DMS 273 (cell line): ENCODE results near the gene SPATA12.
A peak's percentile ranks its signal among the peaks of the same experiment; 100 is the strongest.

ENCODE experiments used
- DNase-seq: peaks from one replicate; lab custom pipeline; 2025; ENCODE audit not compliant: unreplicated experiment; lab: John Stamatoyannopoulos, UW

The SPATA12 gene

GRCh38 chr3:57060089-57060821, at the start of gene SPATA12:
Gene SPATA12 (plus strand): TSS chr3:57060664. CDS start chr3:57073695, 13,031 bp downstream.
- DNase-seq = peak; percentile 29

GRCh38 chr3:57011022-57011421, 49.4 kb upstream of the SPATA12 start:
- peak; percentile 20 for DNase-seq

- DNase-seq = no peak
These were observed 47.6 kb upstream of the SPATA12 start for GRCh38 chr3:57012847-57013246.

- no peak for DNase-seq
These were observed 45.1 kb upstream of the SPATA12 start for GRCh38 chr3:57015350-57015729.

- DNase-seq = no peak
These were observed 44.6 kb upstream of the SPATA12 start for GRCh38 chr3:57015912-57016311.

GRCh38 chr3:57017459-57017845, 43.0 kb upstream of the SPATA12 start:
- no peak for DNase-seq

- DNase-seq = no peak
These were observed 42.2 kb upstream of the SPATA12 start for GRCh38 chr3:57018246-57018645.

GRCh38 chr3:57019057-57019456, 41.4 kb upstream of the SPATA12 start:
- no peak for DNase-seq

- no peak for DNase-seq
These were observed 35.2 kb upstream of the SPATA12 start for GRCh38 chr3:57025237-57025636.

- DNase-seq = peak; percentile 28
These were observed 33.5 kb upstream of the SPATA12 start for GRCh38 chr3:57026944-57027343.

GRCh38 chr3:57029383-57029782, 31.1 kb upstream of the SPATA12 start:
- no peak for DNase-seq

- no peak for DNase-seq
These were observed 30.5 kb upstream of the SPATA12 start for GRCh38 chr3:57029924-57030323.

- no peak for DNase-seq
These were observed 29.7 kb upstream of the SPATA12 start for GRCh38 chr3:57030721-57031120.

GRCh38 chr3:57031631-57032541, 28.6 kb upstream of the SPATA12 start:
- no peak for DNase-seq

- no peak for DNase-seq
These were observed 23.5 kb upstream of the SPATA12 start for GRCh38 chr3:57036952-57037351.

GRCh38 chr3:57038466-57039164, 21.8 kb upstream of the SPATA12 start:
- no peak for DNase-seq

- DNase-seq = no peak
These were observed 18.8 kb upstream of the SPATA12 start for GRCh38 chr3:57041674-57042073.

- DNase-seq = no peak
These were observed 16.9 kb upstream of the SPATA12 start for GRCh38 chr3:57043518-57043917.

GRCh38 chr3:57046101-57046765, 14.2 kb upstream of the SPATA12 start:
- no peak for DNase-seq

GRCh38 chr3:57048052-57048671, 12.3 kb upstream of the SPATA12 start:
- DNase-seq = peak; percentile 50

GRCh38 chr3:57048728-57049127, 11.7 kb upstream of the SPATA12 start:
- peak; percentile 31 for DNase-seq
